SK-N-SH (cell line): Measurements from ENCODE around the gene PDE4B. TPM values are rescaled to one million over a fixed set of nuclear protein-coding genes. Genes with fewer than 3 reads are reported as not detected.

Source experiments
- CTCF ChIA-PET: fragments of 300-600, 350-600 bp; formaldehyde crosslinking; extraction: SDS; loops from one replicate; lab custom pipeline; 2021; lab: Yijun Ruan, JAX
- POLR2A ChIA-PET: fragments of 350-600 bp; sonication (Branson Sonifier 250); formaldehyde crosslinking; extraction: SDS; loops from one replicate; lab custom pipeline; 2020; ENCODE audit warnings: antibody characterized with exemption, inconsistent platforms; lab: Yijun Ruan, JAX
- DNase-seq: peaks from one replicate; pipeline ENCODE4 v3.0.0; 2012
- H2AFZ ChIP-seq: fragments of 200-600 bp; sonication (generic); 2 replicates; pipeline ENCODE4 v1.8.1; 2016; ENCODE audit warnings: antibody characterized with exemption, mild to moderate bottlenecking, low read depth
- H3F3A ChIP-seq: fragments of 200-600 bp; sonication (generic); replicated peaks from 2 replicates; pipeline ENCODE3; 2016; ENCODE audit warnings: antibody characterized with exemption, mild to moderate bottlenecking; ENCODE audit not compliant: insufficient read depth
- H3K27ac ChIP-seq, 2 experiments: fragments of 200-500 bp in 1 of 2; fragments of 200-600 bp in 1 of 2; sonication (Bioruptor generic) in 1 of 2; sonication (generic), shearing (Covaris generic) in 1 of 2; 2 replicates each; pipeline versions ENCODE4 v1.5.1 to v1.6.1; 2014 to 2016; ENCODE audit warnings: low read depth in 2 of 2, inconsistent platforms in 1 of 2, low read length in 1 of 2, mild to moderate bottlenecking in 1 of 2, mixed read lengths in 1 of 2
- H3K27me3 ChIP-seq: fragments of 200-600 bp; sonication (generic), shearing (Covaris generic); 2 replicates; pipeline ENCODE4 v1.6.1; 2016; ENCODE audit warnings: mixed run types; ENCODE audit not compliant: insufficient read depth
- H3K36me3 ChIP-seq, 2 experiments: fragments of 200-500 bp in 1 of 2; fragments of 200-600 bp in 1 of 2; sonication (Bioruptor generic) in 1 of 2; sonication (generic) in 1 of 2; replicated peaks in 1 of 2; 2 replicates each; pipeline versions ENCODE3 to v1.5.1; 2014 to 2016; ENCODE audit warnings: low read length in 1 of 2, mild to moderate bottlenecking in 1 of 2; ENCODE audit not compliant: insufficient read depth in 2 of 2, control insufficient read depth in 1 of 2
- H3K4me1 ChIP-seq, 2 experiments: fragments of 200-500 bp in 1 of 2; fragments of 200-600 bp in 1 of 2; sonication (Bioruptor generic) in 1 of 2; sonication (generic), shearing (Covaris generic) in 1 of 2; 2 replicates each; pipeline versions ENCODE4 v1.5.1 to v1.6.1; 2014 to 2016; ENCODE audit warnings: low read depth in 1 of 2, low read length in 1 of 2, mixed run types in 1 of 2; ENCODE audit not compliant: insufficient read depth in 2 of 2, control insufficient read depth in 1 of 2
- H3K4me2 ChIP-seq: fragments of 200-600 bp; sonication (generic), shearing (Covaris generic); 2 replicates; pipeline ENCODE4 v1.6.1; 2017; ENCODE audit warnings: mixed run types
- H3K4me3 ChIP-seq, 2 experiments: fragments of 200-500 bp in 1 of 2; fragments of 200-600 bp in 1 of 2; sonication (Bioruptor generic) in 1 of 2; sonication (generic), shearing (Covaris generic) in 1 of 2; 2 replicates each; pipeline versions ENCODE4 v1.5.1 to v1.8.1; 2014 to 2016; ENCODE audit warnings: low read depth in 2 of 2, inconsistent platforms in 1 of 2, low read length in 1 of 2, mild to moderate bottlenecking in 1 of 2, mixed read lengths in 1 of 2, moderate library complexity in 1 of 2
- H3K79me2 ChIP-seq: fragments of 200-600 bp; sonication (generic); 2 replicates; pipeline ENCODE4 v1.8.1; 2017; ENCODE audit warnings: mild to moderate bottlenecking; ENCODE audit not compliant: insufficient read depth
- H3K9ac ChIP-seq: fragments of 200-600 bp; sonication (generic); 2 replicates; pipeline ENCODE4 v1.6.1; 2017; ENCODE audit warnings: mixed run types
- H3K9me2 ChIP-seq: fragments of 200-600 bp; sonication (generic); 2 replicates; pipeline ENCODE4 v1.6.1; 2017; ENCODE audit warnings: mixed run types
- H3K9me3 ChIP-seq: fragments of 200-600 bp; sonication (generic); 2 replicates; pipeline ENCODE4 v1.6.1; 2017; ENCODE audit warnings: mixed run types, mild to moderate bottlenecking, moderate library complexity
- H4K20me1 ChIP-seq: fragments of 200-600 bp; sonication (generic); 2 replicates; pipeline ENCODE4 v1.6.1; 2017; ENCODE audit warnings: mild to moderate bottlenecking, mixed run types; ENCODE audit not compliant: insufficient read depth
- CHD2 ChIP-seq: fragments of 150-350 bp; IDR thresholded peaks from 2 replicates; pipeline ENCODE4 v1.6.1; 2018; ENCODE audit warnings: low read length; ENCODE audit not compliant: partially characterized antibody
- CTCF ChIP-seq: fragments of 200-600 bp; sonication (generic); IDR thresholded peaks from 2 replicates; pipeline ENCODE4 v1.6.1; 2017; ENCODE audit warnings: antibody characterized with exemption, mild to moderate bottlenecking, moderate library complexity
- ELF1 ChIP-seq: IDR thresholded peaks from 2 replicates; pipeline ENCODE4 v1.4.0; 2012
- EZH2phosphoT487 ChIP-seq: fragments of 200-600 bp; sonication (generic); IDR thresholded peaks from 2 replicates; pipeline ENCODE4 v1.6.1; 2017; ENCODE audit warnings: low read depth, mixed run types, mild to moderate bottlenecking, antibody characterized with exemption, moderate library complexity, borderline replicate concordance
- FOSL2 ChIP-seq: IDR thresholded peaks from 2 replicates; pipeline ENCODE4 v1.4.0; 2012; ENCODE audit warnings: low read depth, mild to moderate bottlenecking, moderate library complexity, borderline replicate concordance
- FOXJ3 ChIP-seq: sonication (generic); formaldehyde crosslinking; IDR thresholded peaks from 2 replicates; pipeline ENCODE4 v1.5.1; 2020; ENCODE audit warnings: mild to moderate bottlenecking, missing genetic modification reagents
- FOXM1 ChIP-seq: IDR thresholded peaks from 2 replicates; pipeline ENCODE4 v1.4.0; 2012; ENCODE audit warnings: low read depth, mild to moderate bottlenecking
- GATA2 ChIP-seq: sonication (generic); formaldehyde crosslinking; IDR thresholded peaks from 2 replicates; pipeline ENCODE4 v1.5.0; 2020; ENCODE audit warnings: mild to moderate bottlenecking, missing genetic modification reagents
- IRF3 ChIP-seq: fragments of 150-350 bp; IDR thresholded peaks from 2 replicates; pipeline ENCODE4 v1.6.1; 2016; ENCODE audit warnings: mild to moderate bottlenecking, low read depth, low read length
- JUND ChIP-seq: IDR thresholded peaks from 2 replicates; pipeline ENCODE4 v1.4.0; 2012
- MAX ChIP-seq: IDR thresholded peaks from 2 replicates; pipeline ENCODE4 v1.4.0; 2012; ENCODE audit warnings: low read depth
- MEF2A ChIP-seq: IDR thresholded peaks from 2 replicates; pipeline ENCODE4 v1.4.0; 2012; ENCODE audit warnings: low read depth, borderline replicate concordance
- NFIC ChIP-seq: IDR thresholded peaks from 2 replicates; pipeline ENCODE4 v1.4.0; 2012; ENCODE audit warnings: borderline replicate concordance
- PBX3 ChIP-seq: IDR thresholded peaks from 2 replicates; pipeline ENCODE4; 2012
- POLR2AphosphoS5 ChIP-seq: IDR thresholded peaks from 2 replicates; pipeline ENCODE4 v1.6.1; 2012; ENCODE audit warnings: low read depth, low read length
- RXRA ChIP-seq: IDR thresholded peaks from 2 replicates; pipeline ENCODE4 v1.4.0; 2012; ENCODE audit warnings: low read depth, mild to moderate bottlenecking, borderline replicate concordance
- SIN3A ChIP-seq: IDR thresholded peaks from 2 replicates; pipeline ENCODE4 v1.6.1; 2012; ENCODE audit warnings: low read depth, mild to moderate bottlenecking, low read length, moderate library complexity, borderline replicate concordance
- SMC3 ChIP-seq: IDR thresholded peaks from 2 replicates; pipeline ENCODE4 v1.6.1; 2012; ENCODE audit warnings: low read depth, low read length, improper control_type of control experiment
- TAF1 ChIP-seq: IDR thresholded peaks from 2 replicates; pipeline ENCODE4 v1.6.1; 2012; ENCODE audit warnings: low read depth, mild to moderate bottlenecking, low read length, moderate library complexity, borderline replicate concordance
- TCF12 ChIP-seq: IDR thresholded peaks from 2 replicates; pipeline ENCODE4 v1.4.0; 2012
- TEAD4 ChIP-seq: IDR thresholded peaks from 2 replicates; pipeline ENCODE4 v1.4.0; 2012; ENCODE audit warnings: mild to moderate bottlenecking, borderline replicate concordance; ENCODE audit not compliant: insufficient read depth
- YY1 ChIP-seq: IDR thresholded peaks from 2 replicates; pipeline ENCODE4 v1.4.0; 2012; ENCODE audit warnings: low read depth, mild to moderate bottlenecking
- WGBS: methylation state at CpG from one replicate; pipeline ENCODE4 v1.1.6; 2017; ENCODE audit warnings: low lambda C conversion rate; 5-methylcytosine and 5-hydroxymethylcytosine counted together
- polyA plus RNA-seq, 3 experiments: library from polyadenylated mRNA; depleted of rRNA; stranded (reverse); fragments of >200 nt; gene quantifications; 2 replicates each; pipeline ENCODE4 v1.2.3, GENCODE V29; 2012
- TF ChIP-seq, protein P1 (sequence below): IDR thresholded peaks from 2 replicates; pipeline ENCODE4 v1.6.1; 2012; ENCODE audit warnings: mild to moderate bottlenecking, low read depth, low read length, moderate library complexity

PDE4B gene
- polyA plus RNA-seq, 1 of the 3 experiments (the other 2 are of a cell fraction): 1.9 TPM

GRCh38 chr1:65814752-65815151 is 22.1 kb downstream of the PDE4B start:
- no peak for TF ChIP-seq IRF3
- TF ChIP-seq TCF12: no peak
- TF ChIP-seq TAF1: no peak
- TF ChIP-seq RXRA: no peak
- no peak for TF ChIP-seq MAX
- TF ChIP-seq NFIC: no peak
- no peak for TF ChIP-seq MEF2A
- TF ChIP-seq EZH2phosphoT487: no peak
- no peak for TF ChIP-seq POLR2AphosphoS5
- TF ChIP-seq FOXJ3: no peak
- TF ChIP-seq FOSL2: no peak
- no peak for TF ChIP-seq TEAD4
- TF ChIP-seq, all 33 proteins: peak for 0

DNA sequence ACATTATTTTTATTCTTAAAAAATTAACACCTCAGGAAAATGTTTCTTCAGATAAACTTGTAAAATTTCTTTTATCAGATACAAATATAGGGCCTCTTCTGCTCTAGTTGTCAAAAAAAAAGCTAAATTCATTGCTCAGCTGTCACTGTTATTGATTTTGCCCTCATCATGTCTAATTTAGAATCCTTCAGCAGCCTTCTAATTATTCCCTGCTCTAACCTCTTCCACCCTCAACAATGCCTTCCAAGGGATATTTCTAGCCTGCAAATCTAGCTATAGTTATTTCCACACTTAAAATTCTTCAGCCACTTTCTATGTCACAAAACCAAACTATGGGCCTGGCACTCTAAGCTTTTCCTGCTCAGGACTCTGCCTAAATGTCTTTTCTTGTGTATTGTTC is 25.2 kb downstream of the PDE4B start:
- Histone ChIP-seq H3K4me3 (no peak overlapping the region), H3K9me2 (no peaks in the 10 kb centered on the region), H3K9ac (no peak overlapping the region), H3F3A (peaks cover 10% of the 10 kb centered on the region), H4K20me1 (no peaks in the 10 kb centered on the region), H3K27me3 (no peaks in the 10 kb centered on the region), H3K4me2 (no peak overlapping the region), H3K27ac (no peak overlapping the region), H3K9me3 (no peaks in the 10 kb centered on the region), H3K4me1 (peaks cover 3 to 11% of the 10 kb centered on the region in 2 experiments), H2AFZ (no peak overlapping the region), H3K79me2 (no peaks in the 10 kb centered on the region), H3K36me3 (no peaks in the 10 kb centered on the region)
- ChIA-PET CTCF (interaction anchor here (0.6 kb wide), 1 partner anchor 28 kb away, joined by 3 read pairs; no protein-coding TSS in a partner anchor), POLR2A (no interaction called here)
- DNase-seq: no peak
- TF ChIP-seq ELF1: no peak
- no peak for TF ChIP-seq JUND
- no peak for TF ChIP-seq FOXJ3
- TF ChIP-seq PBX3: no peak
- TF ChIP-seq, protein P1, sequence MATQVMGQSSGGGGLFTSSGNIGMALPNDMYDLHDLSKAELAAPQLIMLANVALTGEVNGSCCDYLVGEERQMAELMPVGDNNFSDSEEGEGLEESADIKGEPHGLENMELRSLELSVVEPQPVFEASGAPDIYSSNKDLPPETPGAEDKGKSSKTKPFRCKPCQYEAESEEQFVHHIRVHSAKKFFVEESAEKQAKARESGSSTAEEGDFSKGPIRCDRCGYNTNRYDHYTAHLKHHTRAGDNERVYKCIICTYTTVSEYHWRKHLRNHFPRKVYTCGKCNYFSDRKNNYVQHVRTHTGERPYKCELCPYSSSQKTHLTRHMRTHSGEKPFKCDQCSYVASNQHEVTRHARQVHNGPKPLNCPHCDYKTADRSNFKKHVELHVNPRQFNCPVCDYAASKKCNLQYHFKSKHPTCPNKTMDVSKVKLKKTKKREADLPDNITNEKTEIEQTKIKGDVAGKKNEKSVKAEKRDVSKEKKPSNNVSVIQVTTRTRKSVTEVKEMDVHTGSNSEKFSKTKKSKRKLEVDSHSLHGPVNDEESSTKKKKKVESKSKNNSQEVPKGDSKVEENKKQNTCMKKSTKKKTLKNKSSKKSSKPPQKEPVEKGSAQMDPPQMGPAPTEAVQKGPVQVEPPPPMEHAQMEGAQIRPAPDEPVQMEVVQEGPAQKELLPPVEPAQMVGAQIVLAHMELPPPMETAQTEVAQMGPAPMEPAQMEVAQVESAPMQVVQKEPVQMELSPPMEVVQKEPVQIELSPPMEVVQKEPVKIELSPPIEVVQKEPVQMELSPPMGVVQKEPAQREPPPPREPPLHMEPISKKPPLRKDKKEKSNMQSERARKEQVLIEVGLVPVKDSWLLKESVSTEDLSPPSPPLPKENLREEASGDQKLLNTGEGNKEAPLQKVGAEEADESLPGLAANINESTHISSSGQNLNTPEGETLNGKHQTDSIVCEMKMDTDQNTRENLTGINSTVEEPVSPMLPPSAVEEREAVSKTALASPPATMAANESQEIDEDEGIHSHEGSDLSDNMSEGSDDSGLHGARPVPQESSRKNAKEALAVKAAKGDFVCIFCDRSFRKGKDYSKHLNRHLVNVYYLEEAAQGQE: no peak
- TF ChIP-seq FOXM1: no peak
- no peak for TF ChIP-seq TCF12
- no peak for TF ChIP-seq FOSL2
- TF ChIP-seq YY1: no peak
- no peak for TF ChIP-seq MEF2A
- no peak for TF ChIP-seq EZH2phosphoT487
- no peak for TF ChIP-seq SMC3
- TF ChIP-seq TAF1: no peak
- no peak for TF ChIP-seq CHD2
- TF ChIP-seq SIN3A: no peak
- no peak for TF ChIP-seq GATA2
- TF ChIP-seq CTCF: no peak

More at GRCh38 chr1:65814752-65815151, 22.1 kb downstream of the PDE4B start:
- CTCF ChIA-PET: no interaction called here
- no peaks in the 10 kb centered on the region for H3K27me3 ChIP-seq
- no peaks in the 10 kb centered on the region for H3K36me3 ChIP-seq
- no peaks in the 10 kb centered on the region for H3K79me2 ChIP-seq
- H3K9me3 ChIP-seq: no peaks in the 10 kb centered on the region
- H3F3A ChIP-seq: peaks cover 8% of the 10 kb centered on the region
- no peak for DNase-seq
- no peak overlapping the region for H3K27ac ChIP-seq
- H3K4me1 ChIP-seq: peaks cover 8 to 16% of the 10 kb centered on the region in 2 experiments; a peak in 2 of 4 replicates
- WGBS: 95% methylated on average over 3 of the region's 3 CpGs
- H3K4me3 ChIP-seq: no peak overlapping the region
- H3K9me2 ChIP-seq: no peaks in the 10 kb centered on the region
- no peak overlapping the region for H3K4me2 ChIP-seq
- H3K9ac ChIP-seq: no peak overlapping the region
- POLR2A ChIA-PET: no interaction called here
- no peak overlapping the region for H2AFZ ChIP-seq
- H4K20me1 ChIP-seq: no peaks in the 10 kb centered on the region
